Measurements from ENCODE around the gene TRIM67. TPM values are rescaled to one million over a fixed set of nuclear protein-coding genes. Genes with fewer than 3 reads are reported as not detected.

TRIM67 gene
- total and polyA plus RNA-seq, 12 donors = 0.06 to 1.5 (median 0.31) TPM

DNA sequence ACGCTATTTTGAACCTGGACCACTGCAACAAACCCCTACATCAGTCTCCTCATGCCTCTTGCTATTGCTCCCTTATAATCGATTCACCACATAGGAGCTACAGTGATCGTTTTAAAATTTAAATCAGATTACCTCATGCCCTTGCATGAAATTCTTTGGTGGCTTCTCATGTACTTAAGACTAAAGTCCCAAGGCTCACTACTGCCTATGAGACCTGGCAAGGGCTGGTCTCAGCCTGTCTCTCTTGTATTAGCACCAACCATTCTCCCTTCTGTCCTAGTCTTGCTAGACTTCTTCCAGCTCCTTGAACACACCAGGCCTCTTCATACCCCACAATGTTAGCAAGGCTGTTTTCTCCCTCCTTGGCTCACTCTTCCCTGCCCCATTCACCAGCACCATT, 72.6 kb downstream of the TRIM67 start:
- DNase-seq = no peak
- Histone ChIP-seq H3K27ac (peak overlapping the region in 2 of 5 donors; percentile 35 to 50), H3K27me3 (no peaks in the 10 kb centered on the region), H3K4me3 (no peak overlapping the region), H3K9me3 (replicated peaks in 1 of 3) (no peaks in the 10 kb centered on the region), H3K36me3 (replicated peaks in 1 of 2) (peaks cover 0 to 28% of the 10 kb centered on the region in 2 donors), H3K4me1 (replicated peaks in 1 of 2) (peaks cover 17 to 21% of the 10 kb centered on the region in 2 donors)
- TF ChIP-seq, protein P1, sequence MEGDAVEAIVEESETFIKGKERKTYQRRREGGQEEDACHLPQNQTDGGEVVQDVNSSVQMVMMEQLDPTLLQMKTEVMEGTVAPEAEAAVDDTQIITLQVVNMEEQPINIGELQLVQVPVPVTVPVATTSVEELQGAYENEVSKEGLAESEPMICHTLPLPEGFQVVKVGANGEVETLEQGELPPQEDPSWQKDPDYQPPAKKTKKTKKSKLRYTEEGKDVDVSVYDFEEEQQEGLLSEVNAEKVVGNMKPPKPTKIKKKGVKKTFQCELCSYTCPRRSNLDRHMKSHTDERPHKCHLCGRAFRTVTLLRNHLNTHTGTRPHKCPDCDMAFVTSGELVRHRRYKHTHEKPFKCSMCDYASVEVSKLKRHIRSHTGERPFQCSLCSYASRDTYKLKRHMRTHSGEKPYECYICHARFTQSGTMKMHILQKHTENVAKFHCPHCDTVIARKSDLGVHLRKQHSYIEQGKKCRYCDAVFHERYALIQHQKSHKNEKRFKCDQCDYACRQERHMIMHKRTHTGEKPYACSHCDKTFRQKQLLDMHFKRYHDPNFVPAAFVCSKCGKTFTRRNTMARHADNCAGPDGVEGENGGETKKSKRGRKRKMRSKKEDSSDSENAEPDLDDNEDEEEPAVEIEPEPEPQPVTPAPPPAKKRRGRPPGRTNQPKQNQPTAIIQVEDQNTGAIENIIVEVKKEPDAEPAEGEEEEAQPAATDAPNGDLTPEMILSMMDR (IDR thresholded peaks at IDR 0.05) = no peak
- no peak for TF ChIP-seq POLR2A (IDR thresholded peaks at IDR 0.05)
- 74 to 90% (median 85%) methylated on average over 3 of the region's 3 CpGs for WGBS, 4 donors
- intact Hi-C loops (cut with DNase I) = no loop called here

DNA sequence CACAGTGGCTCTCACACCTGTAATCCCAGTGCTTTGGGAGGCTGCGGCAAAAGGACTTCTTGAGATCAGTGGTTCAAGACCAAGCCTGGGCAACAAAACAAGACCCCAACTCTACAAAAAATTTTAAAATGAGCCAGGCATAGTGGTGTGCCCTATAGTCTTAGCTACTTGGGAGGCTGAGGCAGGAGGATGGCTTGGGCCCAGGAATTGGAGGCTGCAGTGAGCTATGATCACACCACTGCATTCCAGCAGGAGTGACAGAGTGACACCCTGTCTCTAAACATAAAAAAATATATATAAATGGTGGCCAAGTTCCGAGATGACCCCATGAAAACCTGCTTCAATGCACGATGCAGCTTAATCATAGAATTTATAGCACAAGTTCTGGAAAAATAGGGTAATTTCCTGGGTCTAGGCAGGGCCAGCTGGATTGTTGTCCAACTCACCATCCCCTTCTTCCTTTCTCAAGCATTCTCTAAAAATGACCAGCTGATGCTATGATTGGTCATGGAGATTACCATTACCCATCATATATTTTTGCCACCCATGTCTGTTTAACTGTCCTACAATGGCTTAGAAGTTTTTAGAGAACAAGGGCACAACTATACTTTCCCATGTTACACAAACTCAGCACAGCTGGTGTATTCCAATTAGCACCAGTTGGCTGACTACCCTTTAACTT, 73.8 kb downstream of the TRIM67 start:
- no peaks in the 10 kb centered on the region for H3K9me3 ChIP-seq (replicated peaks in 1 of 3)
- DNase-seq = no peak
- H3K27me3 ChIP-seq = no peaks in the 10 kb centered on the region
- 94 to 98% (median 96%) methylated on average over 3 of the region's 3 CpGs for WGBS, 4 donors
- TF ChIP-seq, protein P1 (IDR thresholded peaks at IDR 0.05) = no peak
- no peak for TF ChIP-seq POLR2A (IDR thresholded peaks at IDR 0.05)
- no peak overlapping the region for H3K4me3 ChIP-seq
- intact Hi-C loops (cut with DNase I) = no loop called here
- H3K4me1 ChIP-seq (replicated peaks in 1 of 2) = peaks cover 23 to 29% of the 10 kb centered on the region in 2 donors
- H3K36me3 ChIP-seq (replicated peaks in 1 of 2) = peaks cover 0 to 28% of the 10 kb centered on the region in 2 donors
- peak overlapping the region in 2 of 5 donors; percentile 27 to 51 for H3K27ac ChIP-seq

DNA sequence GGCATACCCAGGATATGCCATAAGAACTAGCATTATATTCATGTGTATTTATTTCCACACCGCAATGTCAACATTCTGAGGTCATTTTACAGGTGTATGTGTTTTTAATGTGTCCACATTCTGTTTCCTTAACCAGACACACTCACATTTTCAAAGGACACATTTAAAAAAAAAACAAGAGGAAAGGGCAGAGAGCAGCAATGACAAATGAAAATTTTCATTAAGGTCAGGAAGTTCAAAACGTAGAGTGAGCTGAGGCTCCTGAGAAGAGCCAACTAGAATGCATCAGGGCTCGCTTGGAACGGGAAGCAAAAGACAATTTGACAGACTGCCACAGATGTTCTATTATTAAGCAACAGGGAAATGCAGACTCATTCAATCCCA, 74.3 kb downstream of the TRIM67 start:
- Histone ChIP-seq H3K9me3 (replicated peaks in 1 of 3) (no peaks in the 10 kb centered on the region), H3K4me1 (replicated peaks in 1 of 2) (peaks cover 23 to 29% of the 10 kb centered on the region in 2 donors), H3K27ac (peak overlapping the region in 3 of 5 donors; percentile 27 to 51 (median 29)), H3K27me3 (no peaks in the 10 kb centered on the region), H3K36me3 (replicated peaks in 1 of 2) (peaks cover 0 to 28% of the 10 kb centered on the region in 2 donors), H3K4me3 (no peak overlapping the region)
- WGBS, 4 donors = 32 to 70% (median 60%) methylated on average over 4 of the region's 4 CpGs
- no peak for TF ChIP-seq POLR2A (IDR thresholded peaks at IDR 0.05)
- TF ChIP-seq, protein P1 (IDR thresholded peaks at IDR 0.05) = no peak
- intact Hi-C loops (cut with DNase I) = no loop called here
- DNase-seq = peak in 4 of 7 donors; percentile 35 to 64 (median 42)

- WGBS, 4 donors = 92 to 96% (median 96%) methylated on average over 9 of the region's 9 CpGs
- intact Hi-C loops (cut with DNase I) = no loop called here
- no peak for DNase-seq
- Histone ChIP-seq H3K36me3 (replicated peaks in 1 of 2) (peaks cover 0 to 28% of the 10 kb centered on the region in 2 donors), H3K4me3 (no peak overlapping the region), H3K27ac (peak overlapping the region in 2 of 5 donors; percentile 29 to 51), H3K27me3 (no peaks in the 10 kb centered on the region), H3K9me3 (replicated peaks in 1 of 3) (no peaks in the 10 kb centered on the region), H3K4me1 (replicated peaks in 1 of 2) (peaks cover 25 to 32% of the 10 kb centered on the region in 2 donors)
- TF ChIP-seq, protein P1 (IDR thresholded peaks at IDR 0.05) = no peak
- no peak for TF ChIP-seq POLR2A (IDR thresholded peaks at IDR 0.05)
Observed at GRCh38 chr1:231236938-231237337, 75.1 kb downstream of the TRIM67 start.
